Stomach (tissue), 4 donors: Measurements from ENCODE around the gene ANKFN1.

Experiments
- CTCF ChIP-seq, 7 experiments: fragments of 450-650 bp in 4 of 7; fragments of 200-600 bp in 3 of 7; sonication (generic) in 3 of 7; IDR thresholded peaks; one replicate each; pipeline ENCODE4 v1.5.1; 2016 to 2019; ENCODE audit warnings: antibody characterized with exemption in 7 of 7, control low read depth in 2 of 7, mild to moderate bottlenecking in 1 of 7
- EP300 ChIP-seq: sonication (generic); formaldehyde crosslinking; IDR thresholded peaks from one replicate; pipeline ENCODE4 v1.6.1; 2017; ENCODE audit warnings: antibody characterized with exemption
- POLR2A ChIP-seq, 4 donors: fragments of 450-650 bp; IDR thresholded peaks; one replicate each; pipeline ENCODE4 v1.6.1; 2016; ENCODE audit warnings: antibody characterized with exemption in 4 of 4, control low read depth in 2 of 4, mild to moderate bottlenecking in 1 of 4, moderate library complexity in 1 of 4
- POLR2AphosphoS5 ChIP-seq, 3 donors: sonication (generic); formaldehyde crosslinking; IDR thresholded peaks; one replicate each; pipeline ENCODE4 v1.6.1; 2016; ENCODE audit warnings: antibody characterized with exemption in 3 of 3

- TF ChIP-seq CTCF (IDR thresholded peaks at IDR 0.05) (no peak), POLR2A (IDR thresholded peaks at IDR 0.05) (no peak), EP300 (no peak), POLR2AphosphoS5 (IDR thresholded peaks at IDR 0.05) (no peak)
Observed at GRCh38 chr17:56407086-56407485, 253.8 kb downstream of the ANKFN1 start.
